ENCODE results near the gene CLBA1. TPM values are rescaled to one million over a fixed set of nuclear protein-coding genes. Genes with fewer than 3 reads are reported as not detected.

Gene CLBA1
- total and polyA plus RNA-seq, 8 donors, result 4.7 to 32.5 (median 7.2) TPM

- H3K4me1 ChIP-seq, result no peaks in the 10 kb centered on the region
- no peaks in the 10 kb centered on the region for H3K9me3 ChIP-seq
- 50 to 51% methylated on average over 8 of the region's 8 CpGs for WGBS, 2 donors
- TF ChIP-seq CTCF (IDR thresholded peaks at IDR 0.05), result no peak
- FAIRE-seq (no peak), ATAC-seq (peak in 2 of 4 donors; percentile 24 to 57), DNase-seq (no peak)
- peaks cover 0 to 7% (median 0%) of the 10 kb centered on the region in 3 donors for H3K36me3 ChIP-seq
- intact Hi-C loops (cut with DNase I), result no loop called here
- H3K27me3 ChIP-seq, result no peaks in the 10 kb centered on the region
- H3K27ac ChIP-seq, result no peak overlapping the region
- H3K4me3 ChIP-seq, result no peak overlapping the region
Observed at GRCh38 chr14:105013150-105013785, 27.7 kb downstream of the CLBA1 start.

- FAIRE-seq, result no peak
- 83 to 85% methylated on average over 9 of the region's 9 CpGs for WGBS, 2 donors
- no peak for ATAC-seq
- Histone ChIP-seq H3K4me1 (no peaks in the 10 kb centered on the region), H3K36me3 (peaks cover 0 to 7% (median 0%) of the 10 kb centered on the region in 3 donors), H3K9me3 (no peaks in the 10 kb centered on the region), H3K27ac (no peak overlapping the region), H3K27me3 (no peaks in the 10 kb centered on the region), H3K4me3 (no peak overlapping the region)
- no peak for DNase-seq
- TF ChIP-seq CTCF (IDR thresholded peaks at IDR 0.05), result no peak
- intact Hi-C loops (cut with DNase I), result no loop called here
Observed at GRCh38 chr14:105014032-105014431, 28.4 kb downstream of the CLBA1 start.

GRCh38 chr14:105014631-105015030 is 29.0 kb downstream of the CLBA1 start:
- DNase-seq, result no peak
- H3K4me1 ChIP-seq, result peaks cover 0 to 2% (median 2%) of the 10 kb centered on the region in 3 donors
- no peaks in the 10 kb centered on the region for H3K27me3 ChIP-seq
- H3K36me3 ChIP-seq, result peaks cover 0 to 7% (median 0%) of the 10 kb centered on the region in 3 donors
- no peak for TF ChIP-seq CTCF (IDR thresholded peaks at IDR 0.05)
- H3K27ac ChIP-seq, result no peak overlapping the region
- WGBS, 2 donors, result 76 to 81% methylated on average over 4 of the region's 4 CpGs
- ATAC-seq, result no peak
- intact Hi-C loops (cut with DNase I), result no loop called here
- H3K4me3 ChIP-seq, result no peak overlapping the region
- no peak for FAIRE-seq
- no peaks in the 10 kb centered on the region for H3K9me3 ChIP-seq

GRCh38 chr14:105015242-105015641 is 29.7 kb downstream of the CLBA1 start:
- Histone ChIP-seq H3K27ac (no peak overlapping the region), H3K4me1 (peaks cover 0 to 7% (median 7%) of the 10 kb centered on the region in 3 donors), H3K27me3 (no peaks in the 10 kb centered on the region), H3K4me3 (no peak overlapping the region), H3K36me3 (peaks cover 0 to 7% (median 0%) of the 10 kb centered on the region in 3 donors), H3K9me3 (no peaks in the 10 kb centered on the region)
- WGBS, 2 donors, result 80 to 85% methylated on average over 9 of the region's 9 CpGs
- FAIRE-seq, result no peak
- no peak for DNase-seq
- intact Hi-C loops (cut with DNase I), result no loop called here
- ATAC-seq, result no peak
- TF ChIP-seq CTCF (IDR thresholded peaks at IDR 0.05), result no peak

- intact Hi-C loops (cut with DNase I), result no loop called here
- no peaks in the 10 kb centered on the region for H3K27me3 ChIP-seq
- H3K27ac ChIP-seq, result no peak overlapping the region
- DNase-seq (no peak), ATAC-seq (no peak), FAIRE-seq (no peak)
- peaks cover 0 to 3% (median 0%) of the 10 kb centered on the region in 3 donors for H3K36me3 ChIP-seq
- H3K4me1 ChIP-seq, result peaks cover 0 to 7% (median 7%) of the 10 kb centered on the region in 3 donors
- WGBS, 2 donors, result 66 to 80% methylated on average over 6 of the region's 6 CpGs
- TF ChIP-seq CTCF (IDR thresholded peaks at IDR 0.05), result no peak
- no peak overlapping the region for H3K4me3 ChIP-seq
- H3K9me3 ChIP-seq, result no peaks in the 10 kb centered on the region
Observed at GRCh38 chr14:105015905-105016304, 30.3 kb downstream of the CLBA1 start.

All from pancreas (tissue), 10 donors.